Brain microvascular endothelial cell (primary cell): ENCODE measurements around the gene GPR161.
A peak's percentile ranks its signal among the peaks of the same experiment; 100 is the strongest.

Source experiments
- DNase-seq: peaks from one replicate; pipeline ENCODE4 v3.0.0-alpha.2; 2020
- H3K27ac ChIP-seq: fragments of 250-450 bp; sonication (Bioruptor Pico); 2 replicates; pipeline ENCODE4 v1.5.1; 2020; ENCODE audit warnings: mild to moderate bottlenecking, moderate library complexity
- H3K27me3 ChIP-seq: fragments of 250-450 bp; sonication (Bioruptor Pico); replicated peaks from 2 replicates; pipeline ENCODE4 v1.5.1; 2020; ENCODE audit warnings: mild to moderate bottlenecking
- H3K36me3 ChIP-seq: fragments of 250-450 bp; sonication (Bioruptor Pico); replicated peaks from 2 replicates; pipeline ENCODE4 v1.5.1; 2020; ENCODE audit warnings: mild to moderate bottlenecking
- H3K4me3 ChIP-seq: 2 replicates; pipeline ENCODE4 v1.5.1; 2011; ENCODE audit warnings: low read depth, mild to moderate bottlenecking, control low read depth, low read length, moderate library complexity
- in situ Hi-C: cut with HindIII; loops from 2 replicates; pipeline ENCODE4 v1.10.0; 2017; ENCODE audit warnings: low sequenced_read_pairs, low pct_ligation_motif_present
- TF ChIP-seq, protein P1 (sequence below): IDR thresholded peaks from 2 replicates; pipeline ENCODE4 v1.5.1; 2011; ENCODE audit warnings: low read depth, mild to moderate bottlenecking, moderate library complexity, low read length, control low read depth, inconsistent platforms; ENCODE audit errors: missing control alignments

GPR161 gene

DNA sequence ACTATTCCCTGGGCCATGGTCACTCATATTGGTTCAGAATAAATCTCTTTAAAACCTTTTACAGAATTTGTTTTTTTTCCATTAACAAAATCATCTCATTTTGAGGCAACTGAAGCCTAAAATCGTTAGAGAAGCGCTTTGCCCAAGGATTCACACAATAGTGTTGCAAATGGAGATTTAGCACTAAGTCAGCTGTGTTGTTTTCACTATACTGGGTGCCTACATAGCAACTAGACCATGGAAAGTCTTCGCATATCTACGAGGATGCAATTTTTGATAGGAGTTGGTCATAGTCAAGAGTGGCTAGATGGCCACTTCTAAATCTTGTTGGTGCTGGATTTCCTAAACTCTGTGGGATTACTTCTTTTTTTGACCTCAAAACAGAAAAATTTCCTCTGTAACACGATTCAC lies 41.5 kb upstream of the GPR161 start:
- Histone ChIP-seq H3K27me3 (no peaks in the 10 kb centered on the region), H3K4me3 (peak overlapping the region; percentile 96), H3K36me3 (no peaks in the 10 kb centered on the region), H3K27ac (peak overlapping the region; percentile 71)
- no peak for DNase-seq
- in situ Hi-C loops, result no loop called here
- TF ChIP-seq, protein P1, sequence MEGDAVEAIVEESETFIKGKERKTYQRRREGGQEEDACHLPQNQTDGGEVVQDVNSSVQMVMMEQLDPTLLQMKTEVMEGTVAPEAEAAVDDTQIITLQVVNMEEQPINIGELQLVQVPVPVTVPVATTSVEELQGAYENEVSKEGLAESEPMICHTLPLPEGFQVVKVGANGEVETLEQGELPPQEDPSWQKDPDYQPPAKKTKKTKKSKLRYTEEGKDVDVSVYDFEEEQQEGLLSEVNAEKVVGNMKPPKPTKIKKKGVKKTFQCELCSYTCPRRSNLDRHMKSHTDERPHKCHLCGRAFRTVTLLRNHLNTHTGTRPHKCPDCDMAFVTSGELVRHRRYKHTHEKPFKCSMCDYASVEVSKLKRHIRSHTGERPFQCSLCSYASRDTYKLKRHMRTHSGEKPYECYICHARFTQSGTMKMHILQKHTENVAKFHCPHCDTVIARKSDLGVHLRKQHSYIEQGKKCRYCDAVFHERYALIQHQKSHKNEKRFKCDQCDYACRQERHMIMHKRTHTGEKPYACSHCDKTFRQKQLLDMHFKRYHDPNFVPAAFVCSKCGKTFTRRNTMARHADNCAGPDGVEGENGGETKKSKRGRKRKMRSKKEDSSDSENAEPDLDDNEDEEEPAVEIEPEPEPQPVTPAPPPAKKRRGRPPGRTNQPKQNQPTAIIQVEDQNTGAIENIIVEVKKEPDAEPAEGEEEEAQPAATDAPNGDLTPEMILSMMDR, result no peak

DNA sequence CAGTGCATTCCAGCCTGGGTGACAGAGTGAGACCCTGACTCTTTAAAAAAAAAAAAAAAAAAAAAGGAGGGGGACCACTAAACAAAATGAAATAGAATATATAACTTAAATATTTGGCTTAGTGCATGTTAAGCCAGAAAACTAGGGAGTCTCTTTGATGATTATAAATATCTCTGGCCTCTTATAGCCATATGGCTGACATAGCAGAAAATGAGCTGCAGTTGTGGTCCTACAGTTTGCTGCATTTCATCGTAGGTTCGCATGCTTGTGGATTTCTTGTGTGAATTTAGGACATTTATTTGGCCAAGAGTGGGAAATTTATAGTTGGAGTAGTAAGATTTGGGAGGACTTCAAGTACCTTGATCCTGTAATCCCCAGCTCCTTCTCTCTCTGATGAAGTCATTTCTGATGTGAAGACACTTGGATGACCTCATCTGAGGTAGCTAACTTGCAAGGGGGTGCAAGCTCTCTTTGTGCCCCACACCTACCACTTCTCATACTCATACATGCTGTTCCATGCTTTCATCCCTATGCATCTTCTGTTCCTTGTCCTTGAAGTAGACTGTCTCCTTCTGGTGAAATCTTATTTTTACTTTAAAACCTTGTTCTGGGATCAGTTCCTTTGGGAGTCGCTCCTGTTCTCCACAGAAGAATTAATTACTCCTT lies 35.7 kb upstream of the GPR161 start:
- Histone ChIP-seq H3K27me3 (no peaks in the 10 kb centered on the region), H3K27ac (no peak overlapping the region), H3K36me3 (no peaks in the 10 kb centered on the region), H3K4me3 (no peak overlapping the region)
- DNase-seq, result no peak
- in situ Hi-C loops, result no loop called here
- TF ChIP-seq, protein P1, result no peak

DNA sequence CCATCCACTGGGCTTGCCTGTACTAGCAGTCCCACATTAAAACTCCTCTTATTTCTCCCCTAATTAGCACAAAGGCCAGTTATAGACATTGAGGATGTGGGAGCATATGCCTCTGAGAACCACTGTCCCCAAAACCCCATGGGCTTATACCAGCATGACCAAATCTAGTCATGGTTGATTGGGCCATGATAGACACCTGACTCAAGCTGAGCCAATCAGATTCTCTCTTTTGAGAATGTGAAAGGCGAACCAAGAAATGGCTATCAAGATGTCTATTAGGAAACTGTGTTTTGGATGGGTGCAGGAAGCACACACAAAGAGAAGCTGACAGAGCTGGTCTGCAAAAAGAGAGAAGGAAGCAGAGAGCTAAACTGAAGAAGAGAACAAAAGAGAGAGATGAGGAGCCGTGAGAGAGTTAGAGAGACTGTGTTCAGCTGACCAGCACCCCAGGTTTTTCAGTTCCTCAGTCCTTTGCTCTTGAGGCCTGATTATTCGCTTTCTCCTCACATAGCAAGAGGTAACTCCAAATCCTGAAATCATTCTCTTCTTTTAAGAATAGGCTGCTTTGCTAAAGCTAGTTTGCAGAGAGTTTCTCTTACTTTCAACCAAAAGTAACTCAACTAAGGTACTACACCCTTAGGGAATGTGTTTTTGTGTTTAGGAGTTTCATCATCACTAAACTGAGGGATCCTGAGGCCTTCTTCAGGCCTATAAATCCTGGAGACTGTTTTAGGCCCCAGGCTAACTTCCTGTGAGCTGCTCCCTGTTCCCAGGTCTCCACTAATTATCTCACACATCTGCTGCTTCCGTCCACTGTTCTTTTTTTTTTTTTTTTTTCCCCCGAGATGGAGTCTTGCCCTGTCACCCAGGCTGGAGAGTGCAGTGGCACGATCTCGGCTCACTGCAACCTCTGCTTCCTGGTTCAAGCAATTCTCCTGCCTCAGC lies 34.1 kb upstream of the GPR161 start:
- Histone ChIP-seq H3K4me3 (no peak overlapping the region), H3K27me3 (no peaks in the 10 kb centered on the region), H3K27ac (no peak overlapping the region), H3K36me3 (no peaks in the 10 kb centered on the region)
- in situ Hi-C loops, result no loop called here
- TF ChIP-seq, protein P1, result no peak
- DNase-seq, result no peak

DNA sequence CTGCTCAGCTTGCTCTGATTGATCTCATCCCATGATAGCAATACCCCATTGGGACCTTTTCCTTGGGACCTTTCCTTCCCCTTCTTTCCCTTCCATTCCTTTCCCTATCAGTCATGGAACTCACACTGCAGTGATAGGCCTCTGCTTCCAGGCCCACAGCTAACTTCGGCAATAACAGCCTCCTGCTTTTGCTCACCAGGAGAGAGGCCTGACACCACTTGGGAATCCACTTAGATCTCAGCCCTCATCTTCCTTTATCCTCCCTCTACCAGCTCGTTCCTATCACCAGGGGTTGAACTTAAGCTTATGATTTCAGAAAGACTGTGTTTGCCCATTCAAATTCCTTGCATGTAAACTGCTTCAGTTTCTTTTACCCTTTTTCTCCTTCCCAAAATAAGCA lies 31.1 kb upstream of the GPR161 start:
- no peak for DNase-seq
- no peak overlapping the region for H3K4me3 ChIP-seq
- in situ Hi-C loops, result no loop called here
- H3K27ac ChIP-seq, result no peak overlapping the region
- TF ChIP-seq, protein P1, result no peak
- H3K36me3 ChIP-seq, result no peaks in the 10 kb centered on the region
- no peaks in the 10 kb centered on the region for H3K27me3 ChIP-seq

DNA sequence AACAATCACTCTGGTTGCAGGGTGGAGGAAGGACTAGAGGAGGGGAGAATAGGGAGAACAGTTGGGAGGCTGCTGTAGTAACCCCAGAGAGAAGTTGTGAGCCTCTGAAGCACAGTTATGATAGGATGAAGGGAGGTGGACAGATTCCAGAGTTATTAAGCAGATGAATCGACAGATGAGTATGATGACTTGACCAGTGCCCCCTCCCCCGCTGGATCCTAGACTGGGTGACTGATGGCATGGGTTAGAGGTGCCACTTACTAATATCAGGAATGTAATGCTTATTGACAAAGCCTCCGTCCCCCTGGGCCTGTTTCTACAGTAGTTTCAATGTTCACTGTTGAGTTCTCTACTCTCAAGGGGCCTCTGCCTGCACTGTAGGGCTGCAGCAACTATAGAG lies 28.0 kb upstream of the GPR161 start:
- TF ChIP-seq, protein P1, result no peak

More for the DNA sequence above, 28.0 kb upstream of the GPR161 start:
- no peak for DNase-seq
- in situ Hi-C loops, result no loop called here
- no peaks in the 10 kb centered on the region for H3K27me3 ChIP-seq
- H3K27ac ChIP-seq, result no peak overlapping the region
- H3K4me3 ChIP-seq, result no peak overlapping the region
- H3K36me3 ChIP-seq, result no peaks in the 10 kb centered on the region
